HTR-8/SVneo (cell line): ENCODE data around the gene VCX3A.
"Not testable (repeated sequence)": the region's sequence is repeated elsewhere in the genome, so short reads cannot be mapped to it uniquely, and the experiment has no call there.

ENCODE experiments used
- DNase-seq: peaks from one replicate; pipeline ENCODE4 v3.0.0; 2011; ENCODE audit warnings: low spot score, mixed read lengths; ENCODE audit not compliant: insufficient read length
- FAIRE-seq: peaks from 2 replicates; lab custom pipeline; 2011; peaks lifted over from hg19 to GRCh38; lab: Jason Lieb, UNC

Gene VCX3A

DNA sequence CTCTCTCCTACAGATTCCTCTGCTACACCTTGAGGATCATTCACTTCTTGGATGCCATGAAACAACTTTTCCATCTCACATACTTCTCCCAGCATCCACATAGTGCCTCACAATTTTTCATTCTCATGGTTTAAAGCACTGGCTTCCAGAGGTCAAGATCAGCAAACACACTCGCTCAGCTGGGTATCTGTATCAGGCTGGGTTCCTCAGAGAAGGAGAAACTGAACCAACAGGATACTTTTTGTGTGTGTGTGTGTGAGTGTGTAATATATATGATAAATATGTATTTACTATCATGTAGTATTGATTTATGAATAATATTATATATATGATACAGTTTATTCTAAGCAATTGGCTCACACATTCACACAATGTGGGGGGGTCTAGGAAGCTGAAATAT lies at the start of gene VCX3A:
VCX3A (minus strand) TSS at position 101 of the 400 bp plus-strand sequence. CDS start 621 bp downstream, outside the sequence.
- not testable (repeated sequence) for DNase-seq, FAIRE-seq

DNA sequence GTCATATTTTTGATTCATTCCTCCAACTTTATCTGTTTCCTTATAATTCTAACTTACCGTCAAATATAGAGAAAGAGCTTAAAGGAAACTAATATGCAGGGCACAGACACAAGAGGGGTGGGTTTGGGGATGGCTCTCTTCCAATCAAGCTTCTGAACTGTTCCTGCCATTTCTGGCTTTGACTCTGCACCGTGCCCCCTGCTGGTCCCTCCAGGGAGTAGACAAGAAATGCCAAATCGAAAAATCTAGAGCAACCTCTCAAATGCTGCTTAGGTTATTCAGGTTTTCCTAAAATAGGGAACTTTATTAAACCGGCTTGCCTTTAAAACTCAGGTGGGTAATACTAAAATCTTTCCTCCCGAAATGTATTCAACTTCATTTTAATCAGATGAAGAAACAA lies 39.8 kb upstream of the VCX3A start:
- DNase-seq (no peak), FAIRE-seq (no peak)

DNA sequence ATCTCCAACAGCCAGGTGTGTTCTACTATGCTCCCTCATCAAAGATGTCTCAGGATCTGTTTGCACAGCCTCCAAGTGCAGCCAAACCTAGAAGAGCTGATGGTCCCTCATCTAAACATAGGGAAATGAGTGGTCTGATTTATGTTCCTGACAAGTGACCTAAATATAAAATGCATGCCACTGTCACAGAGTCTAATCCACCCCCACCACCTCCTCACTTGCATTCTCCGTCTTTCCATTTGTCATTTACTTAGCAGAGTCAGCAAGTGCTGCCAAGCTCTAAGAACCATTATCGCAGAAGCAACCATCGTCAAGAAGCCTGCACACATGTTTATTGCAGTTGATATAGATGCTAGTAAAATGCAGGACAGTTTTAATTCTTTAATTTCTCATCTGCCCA lies 33.1 kb upstream of the VCX3A start:
- DNase-seq (no peak), FAIRE-seq (no peak)

DNA sequence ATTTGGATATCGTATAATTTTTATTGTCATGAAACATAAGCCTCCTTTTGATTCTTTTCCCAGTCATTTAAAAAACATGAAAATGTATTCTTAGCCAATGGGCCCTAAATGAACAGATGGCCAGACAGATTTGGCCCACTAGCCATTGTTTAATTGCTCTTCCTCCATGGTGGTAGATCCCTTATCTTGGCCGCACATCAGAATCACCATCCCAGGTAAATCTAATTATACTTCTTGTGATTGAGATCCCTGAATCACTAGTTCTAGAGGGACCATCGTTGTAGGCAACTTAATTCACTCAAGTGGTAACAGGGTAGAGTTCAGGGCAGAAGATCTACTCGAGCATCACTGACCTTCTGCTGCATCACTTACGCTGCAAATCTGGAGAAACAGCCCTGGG lies 24.1 kb upstream of the VCX3A start:
- DNase-seq = no peak
- FAIRE-seq = no peak

DNA sequence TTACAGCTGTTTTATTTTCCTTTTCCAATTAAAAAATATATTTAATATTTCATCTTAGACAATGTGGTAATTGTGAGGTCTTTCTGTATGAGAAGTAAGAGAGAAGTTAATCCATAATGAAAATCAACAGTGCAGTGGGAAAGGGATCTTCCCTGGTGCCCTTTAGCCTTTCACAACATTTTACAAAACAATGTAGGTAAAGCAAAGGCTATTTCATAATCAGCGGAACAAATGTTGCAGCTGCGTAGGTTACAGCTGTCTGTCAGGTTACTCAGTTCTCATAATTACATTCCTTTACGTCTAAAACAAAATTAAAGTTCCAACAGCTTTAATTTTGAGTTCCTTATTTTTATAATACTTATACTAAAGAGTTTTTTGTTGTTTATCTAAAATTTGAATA lies 22.8 kb upstream of the VCX3A start:
- DNase-seq (no peak), FAIRE-seq (no peak)

DNA sequence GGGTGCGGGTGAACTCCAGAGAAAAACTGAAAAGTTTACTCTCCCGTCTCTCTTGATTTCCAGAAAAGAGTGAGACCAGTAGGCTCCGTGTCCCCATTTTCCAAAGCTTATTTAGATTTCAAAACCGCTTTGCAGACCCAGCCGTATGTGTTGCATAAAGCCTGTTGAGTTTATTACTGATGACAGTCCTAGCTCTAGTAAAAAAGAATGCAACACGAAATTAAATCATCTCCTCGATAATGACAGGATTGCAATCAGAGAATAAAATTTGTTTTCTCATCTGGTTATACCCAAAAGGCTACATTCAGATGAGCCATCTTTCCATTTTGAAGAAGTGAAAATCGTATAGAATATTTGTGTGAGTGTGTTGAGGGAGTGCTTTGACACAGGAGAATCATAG lies 16.1 kb upstream of the VCX3A start:
- DNase-seq (no peak), FAIRE-seq (no peak)

DNA sequence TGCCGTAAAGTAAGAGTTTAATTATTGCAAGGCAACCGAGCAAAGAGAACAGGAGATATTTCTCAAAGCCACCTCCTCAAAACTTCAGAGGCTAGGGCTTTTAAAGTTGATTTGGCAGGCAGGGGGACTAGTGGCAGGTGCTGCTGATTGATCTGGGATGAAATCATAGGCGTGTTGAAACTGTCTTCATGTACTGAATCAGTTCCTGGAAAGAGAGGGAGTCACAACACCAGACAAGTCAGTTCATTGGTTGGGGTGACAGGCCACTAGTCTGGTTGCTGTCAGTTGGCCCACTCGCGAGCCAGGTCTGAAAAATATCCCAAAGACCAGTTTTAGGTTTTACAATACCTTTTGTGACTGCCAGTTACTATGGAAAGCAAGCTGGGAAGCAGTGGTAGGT lies 10.8 kb upstream of the VCX3A start:
- DNase-seq (no peak), FAIRE-seq (no peak)

DNA sequence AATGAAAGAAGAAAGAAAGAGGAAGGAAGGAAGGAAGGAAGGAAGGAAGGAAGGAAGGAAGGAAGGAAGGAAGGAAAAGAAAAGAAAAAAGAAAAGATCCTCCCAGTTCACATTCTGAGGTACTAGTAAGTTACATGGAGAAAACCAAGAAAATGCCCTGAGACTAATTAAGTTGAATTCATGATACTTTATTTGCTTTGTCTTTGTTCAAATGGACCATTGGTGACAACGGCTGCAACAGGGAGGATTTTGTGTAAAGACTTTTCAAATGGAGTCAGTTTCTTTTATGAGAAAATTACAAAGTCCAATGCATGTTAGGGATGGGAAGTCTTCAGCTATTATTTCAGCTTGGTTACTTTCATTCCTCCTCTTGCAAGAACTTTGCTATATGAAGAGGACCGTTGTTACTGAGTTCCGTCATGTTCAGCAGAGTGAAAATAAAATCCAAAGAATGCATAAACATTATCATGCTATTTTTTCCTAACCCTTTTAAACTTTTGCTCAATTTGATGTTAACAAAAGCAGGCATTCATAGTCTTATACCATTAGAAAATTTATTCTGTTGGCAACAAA lies 8.3 kb downstream of the VCX3A start:
- FAIRE-seq (no peak), DNase-seq (no peak)

DNA sequence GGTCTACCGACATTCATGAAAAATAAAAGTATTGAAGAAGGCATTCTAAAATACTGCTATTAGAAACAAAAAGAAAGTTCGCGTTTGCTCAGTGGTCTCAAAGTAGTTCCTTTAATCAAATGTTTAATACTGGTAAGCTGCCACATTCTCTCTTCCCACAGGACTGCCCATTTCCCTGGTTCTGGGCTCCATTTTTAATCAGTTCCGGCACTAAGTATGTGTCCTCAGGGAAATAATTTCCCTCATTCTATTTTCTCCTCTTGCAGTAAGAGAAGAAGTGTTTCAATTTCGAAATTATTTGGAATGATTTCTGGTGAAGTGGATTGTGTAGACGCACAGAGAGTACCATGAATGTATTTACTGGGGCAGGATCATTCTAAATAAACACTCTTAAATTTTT lies 17.5 kb downstream of the VCX3A start:
- DNase-seq = no peak
- no peak for FAIRE-seq

DNA sequence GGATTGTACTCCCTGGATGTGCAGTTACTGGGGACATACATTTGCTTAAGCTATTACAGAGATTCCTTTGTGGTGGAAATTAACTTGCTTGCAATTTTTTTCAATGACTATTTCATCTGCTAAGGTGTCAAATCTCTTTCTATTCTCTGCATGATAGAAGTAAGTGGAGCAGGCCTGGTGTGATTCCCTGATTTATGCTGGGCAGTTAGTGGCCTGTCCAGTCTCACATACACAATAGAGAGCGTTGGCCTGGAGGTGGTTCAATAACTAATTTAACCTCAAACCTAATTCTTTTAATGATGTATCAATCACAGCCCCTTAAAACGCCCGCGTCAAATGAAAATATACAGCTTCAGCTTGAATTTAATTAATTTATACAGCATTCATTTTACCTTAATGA lies 28.5 kb downstream of the VCX3A start:
- DNase-seq (no peak), FAIRE-seq (no peak)

DNA sequence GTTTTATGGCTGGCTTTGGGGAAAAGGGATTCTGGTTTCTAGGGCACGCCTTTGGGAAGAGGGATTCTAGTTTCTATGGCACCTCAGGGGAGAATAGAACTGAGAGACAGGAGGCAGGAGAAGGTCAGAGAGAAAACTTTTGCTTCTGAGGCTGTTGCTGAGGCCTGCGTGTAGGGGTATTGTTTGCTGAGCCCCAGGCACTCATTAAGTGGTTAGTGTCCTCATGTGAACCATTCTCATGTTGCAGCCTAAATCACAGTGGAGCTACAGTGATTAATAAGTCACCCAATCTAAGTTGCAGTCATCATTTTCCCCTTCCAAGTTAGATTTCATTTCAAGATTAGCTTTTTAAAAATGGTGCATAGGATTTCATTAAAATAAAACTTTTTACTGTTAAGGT lies 29.0 kb downstream of the VCX3A start:
- DNase-seq = no peak
- FAIRE-seq = no peak

DNA sequence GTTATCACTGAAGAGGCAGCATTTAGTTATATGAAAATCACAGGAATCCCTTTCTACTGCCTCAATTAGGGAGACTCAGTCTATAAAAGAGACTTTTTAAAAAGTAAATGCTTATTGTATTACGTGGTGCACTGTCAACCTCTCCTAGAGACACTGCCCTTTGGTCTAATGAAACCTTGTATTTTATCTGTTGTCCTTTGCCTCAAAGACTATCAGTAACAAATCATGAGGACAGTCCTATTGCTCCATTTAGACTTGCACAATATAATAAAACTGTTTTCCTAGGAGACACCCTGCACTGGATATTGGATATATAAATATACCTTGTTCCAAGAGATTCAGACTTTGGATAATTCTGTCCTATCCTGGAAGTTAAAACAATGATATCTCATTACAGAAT lies 34.2 kb downstream of the VCX3A start:
- DNase-seq (no peak), FAIRE-seq (no peak)

DNA sequence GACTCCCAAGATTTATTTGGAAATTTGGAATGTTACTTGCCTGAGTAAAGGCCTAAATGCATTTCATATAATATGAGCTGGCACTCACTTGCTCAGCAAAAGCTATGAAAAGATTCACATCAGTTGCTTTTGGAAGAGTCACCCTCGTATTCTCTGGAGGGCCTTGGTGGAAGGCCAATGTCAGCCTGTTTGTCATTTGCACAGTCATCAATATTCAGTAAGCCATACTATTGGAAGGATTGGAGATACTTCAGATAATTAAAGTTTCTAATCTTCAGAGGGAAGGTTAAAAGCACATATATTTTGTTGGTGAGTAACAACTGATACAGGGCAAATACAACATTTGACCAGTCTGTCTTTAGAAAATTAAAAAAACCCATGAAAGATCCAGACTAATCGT lies 36.6 kb downstream of the VCX3A start:
- FAIRE-seq = no peak
- DNase-seq = no peak
